Measurements from ENCODE around the gene SPATA13.

The SPATA13 gene

DNA sequence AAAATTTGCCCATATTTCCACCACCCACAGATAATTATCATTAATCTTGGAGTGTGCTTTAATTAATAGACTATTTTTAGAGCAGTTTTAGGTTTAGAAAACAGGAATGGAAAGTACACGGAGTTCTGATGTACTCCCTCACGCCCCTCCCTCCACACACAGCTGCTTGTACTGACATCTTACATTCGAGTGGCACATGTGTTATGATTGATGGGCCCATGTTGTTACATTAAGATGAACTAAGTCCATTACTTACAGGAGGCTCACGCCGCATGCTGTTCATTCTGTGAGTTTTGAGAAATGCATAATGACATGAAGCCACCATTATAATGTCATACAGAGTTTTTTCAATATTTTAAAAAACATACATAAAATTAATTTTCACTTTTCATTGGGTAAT lies 1.2 kb upstream of the SPATA13 start:
- no peak overlapping the region for H3K4me3 ChIP-seq (ENCODE audit: low read depth, low read length)
- no peak for TF ChIP-seq CTCF (IDR thresholded peaks at IDR 0.05; ENCODE audit: low read depth, low read length)

DNA sequence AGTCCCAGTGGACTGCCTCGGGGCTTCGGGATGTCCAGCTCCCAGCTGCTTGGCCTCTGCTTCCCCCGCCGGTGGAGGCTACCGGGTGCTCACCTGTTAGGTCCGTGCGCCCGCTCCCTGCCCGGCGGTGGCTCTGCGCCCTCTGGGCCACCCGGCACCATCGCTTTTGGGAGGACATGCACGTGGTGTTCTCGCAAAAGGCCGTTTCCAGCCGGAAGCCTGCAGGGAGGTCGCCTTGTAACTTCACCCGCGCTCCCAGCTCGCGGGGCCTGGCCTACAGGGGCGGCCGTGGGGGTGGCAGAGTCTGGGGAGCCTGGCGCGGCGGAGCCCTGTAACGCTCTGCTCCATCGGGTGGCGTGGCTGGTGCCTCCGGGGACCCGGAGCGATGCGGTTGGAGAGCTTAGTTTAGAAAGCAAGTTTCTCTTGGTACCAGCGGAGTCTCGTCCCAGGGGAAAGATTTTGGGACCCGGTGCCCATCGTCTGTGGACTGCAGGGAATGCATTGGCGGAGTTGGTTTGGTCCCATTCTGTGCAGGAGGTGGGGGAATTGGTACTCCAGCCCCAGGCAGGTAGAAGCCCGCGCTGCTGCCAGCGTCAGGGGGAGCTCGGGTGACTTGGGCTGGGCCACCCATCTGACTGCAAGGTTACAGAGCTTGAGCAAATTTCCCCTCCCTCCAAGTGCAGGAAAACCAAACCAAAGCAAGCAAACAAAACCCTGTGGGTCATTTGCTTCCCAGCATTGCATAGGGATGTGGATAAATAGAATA lies 673 bp downstream of the SPATA13 start:
- H3K4me3 ChIP-seq (ENCODE audit: low read depth, low read length), result peak overlapping the region; percentile 77
- no peak for TF ChIP-seq CTCF (IDR thresholded peaks at IDR 0.05; ENCODE audit: low read depth, low read length)

GRCh38 chr13:24161980-24162525 lies 1.5 kb downstream of the SPATA13 start:
- H3K4me3 ChIP-seq (ENCODE audit: low read depth, low read length), result peak overlapping the region; percentile 77
- no peak for TF ChIP-seq CTCF (IDR thresholded peaks at IDR 0.05; ENCODE audit: low read depth, low read length)

- TF ChIP-seq CTCF (IDR thresholded peaks at IDR 0.05; ENCODE audit: low read depth, low read length), result no peak
- no peak overlapping the region; the same call in 1 of the 2 replicates for H3K4me3 ChIP-seq (ENCODE audit: low read depth, low read length)
Measured at GRCh38 chr13:24162604-24163003, 2.1 kb downstream of the SPATA13 start.

DNA sequence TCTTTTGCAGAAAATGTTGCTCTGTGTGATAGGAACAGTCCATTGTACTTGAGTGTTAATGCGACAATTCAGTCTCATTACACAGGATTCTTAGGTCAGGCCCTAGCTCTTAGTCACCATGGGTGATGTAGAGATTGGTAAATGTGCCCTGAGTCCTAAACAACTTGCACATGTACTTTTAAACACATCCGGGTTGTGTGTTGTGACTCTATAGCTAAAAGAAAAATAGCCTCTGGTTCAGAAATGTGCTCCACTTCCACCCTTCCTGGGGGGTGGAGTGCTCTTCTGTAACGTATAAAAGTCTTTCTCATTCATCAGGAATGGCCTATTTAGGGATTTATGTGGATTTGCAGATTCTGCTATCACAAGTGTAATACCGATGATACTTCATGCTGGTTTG lies 5.2 kb downstream of the SPATA13 start:
- no peak overlapping the region for H3K4me3 ChIP-seq (ENCODE audit: low read depth, low read length)
- TF ChIP-seq CTCF (IDR thresholded peaks at IDR 0.05; ENCODE audit: low read depth, low read length), result no peak

DNA sequence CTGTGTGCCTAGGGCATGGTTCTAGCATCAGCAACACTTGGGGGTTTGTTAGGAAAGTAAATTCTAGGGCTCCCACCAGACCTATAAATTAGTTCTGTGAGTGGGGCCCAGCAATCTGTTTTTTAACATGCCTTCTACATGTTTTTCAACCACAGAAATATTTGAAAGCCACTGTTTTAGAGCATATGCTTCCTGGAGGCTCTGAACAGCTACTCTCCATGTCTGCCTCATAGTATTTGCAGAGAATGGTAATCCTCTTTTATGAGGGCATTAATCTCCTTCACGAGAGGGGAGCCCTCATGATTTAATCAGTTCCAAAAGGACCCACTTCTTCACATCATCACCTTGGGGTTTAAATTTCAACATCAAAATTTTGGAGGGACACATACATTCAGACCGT lies 6.0 kb downstream of the SPATA13 start:
- no peak overlapping the region for H3K4me3 ChIP-seq (ENCODE audit: low read depth, low read length)
- no peak for TF ChIP-seq CTCF (IDR thresholded peaks at IDR 0.05; ENCODE audit: low read depth, low read length)

DNA sequence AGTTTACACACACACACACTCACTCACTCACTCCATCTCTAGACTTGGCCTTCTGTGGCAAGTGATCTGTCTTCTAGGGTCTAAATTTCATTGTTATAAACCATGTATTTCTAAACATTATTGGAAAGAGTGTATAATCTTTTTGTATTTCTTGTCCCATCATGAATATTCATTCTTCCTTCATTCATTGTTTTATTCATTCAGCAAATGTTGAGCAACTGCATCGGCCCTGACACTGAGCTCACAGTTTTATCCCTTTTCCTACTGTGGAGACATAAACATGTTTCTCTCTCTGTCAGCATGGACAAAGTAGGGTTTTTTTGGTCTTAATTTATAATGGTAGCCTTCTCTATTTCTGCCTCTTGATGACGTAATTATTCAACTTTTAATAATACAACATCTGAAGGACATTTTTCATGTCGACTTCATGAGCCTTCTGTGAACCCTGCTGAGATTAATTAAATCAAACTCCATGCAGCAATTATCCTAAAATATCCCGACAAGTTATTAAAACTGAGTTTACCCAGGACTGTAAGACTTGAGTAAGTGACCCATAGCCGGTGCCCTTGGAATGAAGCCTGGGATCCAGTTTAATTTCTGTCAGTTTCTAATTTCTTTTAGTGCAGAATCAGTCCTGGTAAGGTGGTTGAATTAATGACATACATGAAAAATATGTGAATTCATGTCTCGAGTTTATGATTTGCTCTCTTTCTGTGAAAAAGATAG lies 7.3 kb downstream of the SPATA13 start:
- no peak for TF ChIP-seq CTCF (IDR thresholded peaks at IDR 0.05; ENCODE audit: low read depth, low read length)
- H3K4me3 ChIP-seq (ENCODE audit: low read depth, low read length), result no peak overlapping the region
